T-helper 1 cell treated with Interleukin-12 subunit alpha and Interleukin-12 subunit beta and Interleukin-4 antibody, amounts not matched to agents 30 μg/mL and 1 μg/mL, for 36 hours (primary cell): ENCODE results near the gene NUDCD3.

ENCODE experiments used
- H3K27ac Mint-ChIP-seq: one replicate; pipeline ENCODE4 v1.8.0; 2021; ENCODE audit warnings: mild to moderate bottlenecking, mixed read lengths
- H3K27me3 Mint-ChIP-seq: one replicate; pipeline ENCODE4 v1.8.0; 2021; ENCODE audit warnings: low read depth, mixed read lengths
- H3K36me3 Mint-ChIP-seq: one replicate; pipeline ENCODE4 v1.8.0; 2021; ENCODE audit warnings: low read depth, mixed read lengths
- H3K4me1 Mint-ChIP-seq: one replicate; pipeline ENCODE4 v1.8.0; 2021; ENCODE audit warnings: low read depth, mixed read lengths
- H3K4me3 Mint-ChIP-seq: one replicate; pipeline ENCODE4 v1.8.0; 2021; ENCODE audit warnings: mild to moderate bottlenecking, moderate library complexity, mixed read lengths
- H3K9me3 Mint-ChIP-seq: one replicate; pipeline ENCODE4 v1.8.0; 2021; ENCODE audit warnings: mixed read lengths

Gene NUDCD3

GRCh38 chr7:44375926-44376342 lies 114.5 kb downstream of the NUDCD3 start:
- Mint-ChIP-seq H3K36me3 (no peaks in the 10 kb centered on the region), H3K27ac (no peak overlapping the region), H3K9me3 (no peaks in the 10 kb centered on the region), H3K27me3 (peaks cover 14% of the 10 kb centered on the region), H3K4me1 (peaks cover 3% of the 10 kb centered on the region), H3K4me3 (no peak overlapping the region)

GRCh38 chr7:44375236-44375699 lies 115.2 kb downstream of the NUDCD3 start:
- no peaks in the 10 kb centered on the region for H3K36me3 Mint-ChIP-seq
- peaks cover 21% of the 10 kb centered on the region for H3K27me3 Mint-ChIP-seq
- H3K27ac Mint-ChIP-seq, result no peak overlapping the region
- no peaks in the 10 kb centered on the region for H3K9me3 Mint-ChIP-seq
- no peak overlapping the region for H3K4me3 Mint-ChIP-seq
- peaks cover 4% of the 10 kb centered on the region for H3K4me1 Mint-ChIP-seq

GRCh38 chr7:44374007-44374763 lies 116.3 kb downstream of the NUDCD3 start:
- Mint-ChIP-seq H3K27me3 (peaks cover 32% of the 10 kb centered on the region), H3K4me3 (no peak overlapping the region), H3K4me1 (peaks cover 11% of the 10 kb centered on the region), H3K36me3 (no peaks in the 10 kb centered on the region), H3K27ac (no peak overlapping the region), H3K9me3 (peaks cover 5% of the 10 kb centered on the region)

- Mint-ChIP-seq H3K36me3 (no peaks in the 10 kb centered on the region), H3K27ac (no peak overlapping the region), H3K4me3 (no peak overlapping the region), H3K9me3 (peaks cover 8% of the 10 kb centered on the region), H3K27me3 (peaks cover 36% of the 10 kb centered on the region), H3K4me1 (peaks cover 8% of the 10 kb centered on the region)
These were observed 117.1 kb downstream of the NUDCD3 start for GRCh38 chr7:44373418-44373740.

GRCh38 chr7:44372560-44373417 lies 117.7 kb downstream of the NUDCD3 start:
- no peaks in the 10 kb centered on the region for H3K36me3 Mint-ChIP-seq
- peaks cover 8% of the 10 kb centered on the region for H3K9me3 Mint-ChIP-seq
- H3K27ac Mint-ChIP-seq, result no peak overlapping the region

GRCh38 chr7:44368885-44369284 lies 121.6 kb downstream of the NUDCD3 start:
- Mint-ChIP-seq H3K4me3 (no peak overlapping the region), H3K36me3 (no peaks in the 10 kb centered on the region), H3K27me3 (peaks cover 54% of the 10 kb centered on the region)

More at GRCh38 chr7:44372560-44373417, 117.7 kb downstream of the NUDCD3 start:
- Mint-ChIP-seq H3K4me1 (peaks cover 8% of the 10 kb centered on the region), H3K4me3 (no peak overlapping the region), H3K27me3 (peaks cover 41% of the 10 kb centered on the region)

GRCh38 chr7:44368455-44368854 lies 122.0 kb downstream of the NUDCD3 start:
- Mint-ChIP-seq H3K36me3 (no peaks in the 10 kb centered on the region), H3K4me3 (no peak overlapping the region), H3K27me3 (peaks cover 54% of the 10 kb centered on the region), H3K9me3 (peaks cover 8% of the 10 kb centered on the region), H3K27ac (no peak overlapping the region), H3K4me1 (peaks cover 8% of the 10 kb centered on the region)

More at GRCh38 chr7:44368885-44369284, 121.6 kb downstream of the NUDCD3 start:
- H3K27ac Mint-ChIP-seq, result no peak overlapping the region
- peaks cover 8% of the 10 kb centered on the region for H3K9me3 Mint-ChIP-seq
- peaks cover 8% of the 10 kb centered on the region for H3K4me1 Mint-ChIP-seq

GRCh38 chr7:44367475-44368043 lies 122.9 kb downstream of the NUDCD3 start:
- Mint-ChIP-seq H3K9me3 (peaks cover 8% of the 10 kb centered on the region), H3K27me3 (peaks cover 53% of the 10 kb centered on the region), H3K4me3 (no peak overlapping the region), H3K4me1 (peaks cover 8% of the 10 kb centered on the region), H3K36me3 (no peaks in the 10 kb centered on the region), H3K27ac (no peak overlapping the region)

- Mint-ChIP-seq H3K4me3 (no peak overlapping the region), H3K9me3 (peaks cover 8% of the 10 kb centered on the region), H3K4me1 (peaks cover 8% of the 10 kb centered on the region), H3K27me3 (peaks cover 55% of the 10 kb centered on the region), H3K27ac (no peak overlapping the region), H3K36me3 (no peaks in the 10 kb centered on the region)
These were observed 123.5 kb downstream of the NUDCD3 start for GRCh38 chr7:44366986-44367385.

GRCh38 chr7:44353668-44354067 lies 136.8 kb downstream of the NUDCD3 start:
- H3K4me1 Mint-ChIP-seq, result no peaks in the 10 kb centered on the region
- peaks cover 4% of the 10 kb centered on the region for H3K9me3 Mint-ChIP-seq
- peaks cover 63% of the 10 kb centered on the region for H3K27me3 Mint-ChIP-seq
- no peak overlapping the region for H3K27ac Mint-ChIP-seq
- no peaks in the 10 kb centered on the region for H3K36me3 Mint-ChIP-seq
- no peak overlapping the region for H3K4me3 Mint-ChIP-seq

GRCh38 chr7:44348851-44349781 lies 141.3 kb downstream of the NUDCD3 start:
- peaks cover 58% of the 10 kb centered on the region for H3K27me3 Mint-ChIP-seq
- H3K27ac Mint-ChIP-seq, result no peak overlapping the region
- no peaks in the 10 kb centered on the region for H3K9me3 Mint-ChIP-seq
- no peaks in the 10 kb centered on the region for H3K36me3 Mint-ChIP-seq
- H3K4me1 Mint-ChIP-seq, result no peaks in the 10 kb centered on the region
- no peak overlapping the region for H3K4me3 Mint-ChIP-seq

- Mint-ChIP-seq H3K9me3 (no peaks in the 10 kb centered on the region), H3K27me3 (peaks cover 56% of the 10 kb centered on the region), H3K27ac (no peak overlapping the region), H3K4me1 (no peaks in the 10 kb centered on the region), H3K4me3 (no peak overlapping the region), H3K36me3 (no peaks in the 10 kb centered on the region)
These were observed 142.2 kb downstream of the NUDCD3 start for GRCh38 chr7:44348300-44348699.

- Mint-ChIP-seq H3K9me3 (no peaks in the 10 kb centered on the region), H3K36me3 (no peaks in the 10 kb centered on the region), H3K27ac (no peak overlapping the region), H3K27me3 (peaks cover 56% of the 10 kb centered on the region), H3K4me1 (no peaks in the 10 kb centered on the region), H3K4me3 (no peak overlapping the region)
These were observed 142.8 kb downstream of the NUDCD3 start for GRCh38 chr7:44347546-44348114.
